Stimulated activated CD8-positive, alpha-beta memory T cell treated with anti-CD3 and anti-CD28 coated beads, Interleukin-7, amount 100 ng/mL, for 48 hours (primary cell): ENCODE measurements around the gene KDM4B.

ENCODE experiments used
- DNase-seq, 2 donors: peaks; one replicate each; pipeline ENCODE4 v3.0.0-alpha.2; 2020; ENCODE audit warnings: low read depth in 1 of 2; ENCODE audit errors: extremely low read depth in 1 of 2

KDM4B gene

DNA sequence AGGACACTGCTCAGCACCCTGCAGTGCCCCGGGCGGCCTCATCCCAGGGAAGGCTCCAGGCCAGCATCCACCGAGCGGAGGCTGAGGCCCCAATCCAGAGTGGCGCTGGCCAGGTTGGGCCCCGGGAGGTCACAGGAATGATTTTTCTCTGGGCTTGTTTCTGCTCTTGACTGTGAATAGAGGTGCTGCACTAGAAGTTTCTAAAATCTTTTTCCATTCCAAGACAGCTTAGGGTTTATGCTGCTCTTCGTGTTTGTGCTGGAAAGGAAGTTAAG is 15.1 kb downstream of the KDM4B start:
- no peak for DNase-seq

DNA sequence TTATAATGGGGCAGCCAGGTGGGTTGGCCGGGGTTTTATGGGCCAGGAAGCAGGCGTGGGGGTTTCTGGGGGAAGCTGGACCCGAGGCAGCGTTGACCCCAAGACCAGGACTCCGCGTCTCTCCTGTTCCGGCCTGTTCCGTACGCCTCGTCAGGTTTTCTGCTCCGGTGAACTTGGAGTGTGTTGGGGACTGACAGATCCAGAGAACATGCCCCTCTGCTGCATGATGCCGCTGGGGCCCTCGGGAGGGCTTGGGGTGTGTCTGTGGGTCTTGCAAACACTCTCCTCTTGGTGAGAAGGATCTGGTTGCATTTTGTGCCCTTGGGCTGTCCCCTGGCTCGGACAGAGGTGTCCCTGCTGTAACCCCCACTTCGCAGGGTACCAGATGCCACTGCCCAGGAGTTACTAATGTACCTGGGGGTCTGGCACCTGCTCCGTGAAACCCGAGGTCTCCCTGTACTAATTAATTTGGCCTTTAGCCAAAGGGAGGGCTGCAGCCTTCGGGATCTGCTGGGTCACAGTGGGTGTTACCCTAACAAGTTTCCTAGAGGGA is 15.6 kb downstream of the KDM4B start:
- no peak for DNase-seq

DNA sequence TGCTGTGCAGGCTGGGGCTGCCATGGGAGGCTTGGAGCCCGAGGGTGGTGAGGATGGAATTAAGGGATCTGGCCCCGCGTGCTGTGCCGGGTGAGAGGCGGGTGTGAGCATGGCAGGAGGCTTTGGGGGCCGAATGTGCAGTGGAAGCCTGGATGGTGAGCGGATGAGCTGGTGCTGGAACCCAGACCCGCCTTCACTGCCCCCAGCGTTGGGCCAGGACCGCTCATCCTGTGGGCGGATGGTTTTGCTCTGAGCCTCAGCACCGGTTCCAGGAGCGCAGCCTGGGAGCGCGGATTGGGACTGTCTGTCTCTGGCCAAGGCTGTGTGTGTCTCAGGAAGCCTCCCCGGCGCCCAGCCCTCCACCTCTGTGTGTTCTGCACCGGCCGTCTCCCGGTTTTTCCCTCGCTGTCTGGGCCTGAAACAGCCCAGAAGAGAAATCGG is 16.7 kb downstream of the KDM4B start:
- DNase-seq: no peak

DNA sequence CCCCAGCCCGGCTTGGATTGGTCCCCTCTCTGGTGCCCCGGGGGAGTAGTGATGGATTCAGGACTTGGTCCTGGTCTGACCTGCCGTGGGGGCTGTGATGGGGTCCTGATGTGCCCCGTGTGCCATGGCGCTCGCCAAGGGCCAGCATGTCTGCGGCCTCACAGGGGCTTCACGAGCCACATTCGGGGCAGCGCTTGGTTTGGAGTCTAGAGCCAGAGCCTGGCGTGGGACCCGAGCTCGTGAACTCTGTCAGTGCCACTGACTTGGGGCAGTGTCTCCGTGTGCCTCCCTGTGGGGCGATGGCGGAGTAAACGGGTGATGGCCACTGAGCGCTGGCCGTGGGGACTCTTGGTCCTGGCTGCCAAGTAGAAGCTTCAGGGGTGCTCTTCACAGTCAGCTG is 17.1 kb downstream of the KDM4B start:
- DNase-seq: no peak

DNA sequence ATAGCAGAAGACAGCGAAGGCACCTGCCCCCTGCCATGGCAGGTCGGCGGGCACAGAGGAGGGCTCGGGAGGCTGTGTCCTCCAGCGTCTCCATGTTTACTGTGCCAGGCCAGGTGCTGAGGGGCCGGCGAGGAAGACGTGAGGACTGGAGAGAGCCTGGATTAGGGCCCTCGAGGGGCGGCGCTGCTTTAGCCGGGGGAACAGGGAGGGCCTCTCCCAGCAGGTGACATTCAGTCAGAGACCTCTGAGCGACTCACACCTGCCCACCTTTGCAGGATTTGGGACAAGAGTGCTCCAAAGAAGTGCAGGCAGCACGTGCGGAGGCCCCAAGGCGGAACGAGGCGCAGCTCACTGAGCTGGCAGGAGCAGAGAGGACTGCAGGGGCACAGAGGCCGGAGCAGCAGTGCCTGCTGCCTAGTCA is 17.6 kb downstream of the KDM4B start:
- DNase-seq: no peak

DNA sequence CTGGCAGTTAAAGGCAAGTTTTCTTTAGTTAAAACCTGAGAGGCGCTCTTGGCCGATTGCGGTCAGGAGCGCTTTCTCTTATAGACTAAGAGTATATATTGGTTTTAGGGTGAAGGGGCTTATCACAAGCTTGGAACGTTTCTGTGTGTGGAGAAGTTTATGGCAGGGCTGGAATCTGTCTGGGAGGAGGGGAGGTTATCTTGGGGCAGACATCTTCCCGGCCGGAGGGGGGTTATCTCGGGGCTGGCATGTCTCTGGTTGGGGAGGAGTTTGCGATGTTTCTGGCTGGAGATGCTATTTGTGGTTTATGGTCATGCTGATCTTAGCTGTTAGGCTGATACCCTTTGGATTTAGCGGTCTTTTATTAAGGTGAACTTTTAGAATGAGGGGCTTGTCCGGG is 18.3 kb downstream of the KDM4B start:
- no peak for DNase-seq

DNA sequence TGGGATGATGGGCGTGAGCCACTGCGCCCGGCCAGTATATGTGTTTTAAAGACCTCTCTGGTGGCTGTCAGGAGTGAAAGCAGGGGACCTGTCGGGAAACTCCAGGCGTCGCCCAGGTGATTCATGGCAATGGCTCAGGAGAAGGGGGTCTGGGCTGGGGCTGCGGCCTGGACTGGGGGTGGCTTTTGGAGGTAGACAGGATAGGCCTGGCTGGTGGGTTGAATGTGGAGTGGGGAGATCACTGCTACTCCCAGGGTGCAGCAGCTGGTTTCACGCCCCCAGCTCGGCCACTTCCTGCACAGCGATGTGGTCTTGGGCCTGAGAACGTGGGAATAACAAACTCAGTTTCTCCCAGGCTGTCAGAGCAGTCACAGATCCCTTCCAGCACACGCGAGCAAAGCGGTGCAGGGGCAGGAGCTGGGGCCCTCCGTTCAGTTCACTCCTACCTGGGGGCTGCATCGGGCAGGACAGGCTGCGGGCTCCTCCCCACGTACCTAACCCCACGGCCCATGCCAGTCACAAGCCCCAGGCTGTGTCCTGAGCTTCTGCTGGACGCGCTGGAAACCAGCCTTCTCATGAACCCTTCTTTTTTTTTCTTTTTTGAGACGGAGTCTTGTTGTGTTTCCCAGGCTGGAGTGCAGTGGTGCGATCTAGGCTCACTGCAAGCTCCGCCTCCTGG is 18.9 kb downstream of the KDM4B start:
- no peak for DNase-seq

DNA sequence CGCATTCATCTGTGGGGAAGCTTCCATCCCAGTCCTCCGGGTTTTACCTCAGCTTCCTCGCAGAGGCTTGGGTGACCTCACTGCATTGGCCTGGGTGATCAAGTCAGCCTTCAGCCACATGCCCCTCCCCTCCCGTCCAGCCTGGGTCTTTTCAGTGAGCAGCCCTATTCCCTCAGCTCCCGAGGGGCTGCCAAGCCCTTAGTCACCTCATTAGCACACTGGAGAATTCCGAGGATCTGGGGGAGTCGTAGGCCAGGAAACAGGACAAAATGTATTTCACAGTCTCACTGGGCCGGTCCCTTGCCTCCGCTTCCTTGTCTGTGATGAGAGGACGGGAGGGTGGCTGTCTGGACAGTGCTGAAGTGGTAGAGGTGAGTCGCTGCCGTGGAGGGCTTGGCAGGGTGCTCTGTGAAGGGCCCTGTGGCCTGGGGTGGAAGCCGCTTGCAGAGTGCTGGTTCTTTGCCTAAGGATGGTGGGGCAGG is 19.9 kb downstream of the KDM4B start:
- DNase-seq: no peak

DNA sequence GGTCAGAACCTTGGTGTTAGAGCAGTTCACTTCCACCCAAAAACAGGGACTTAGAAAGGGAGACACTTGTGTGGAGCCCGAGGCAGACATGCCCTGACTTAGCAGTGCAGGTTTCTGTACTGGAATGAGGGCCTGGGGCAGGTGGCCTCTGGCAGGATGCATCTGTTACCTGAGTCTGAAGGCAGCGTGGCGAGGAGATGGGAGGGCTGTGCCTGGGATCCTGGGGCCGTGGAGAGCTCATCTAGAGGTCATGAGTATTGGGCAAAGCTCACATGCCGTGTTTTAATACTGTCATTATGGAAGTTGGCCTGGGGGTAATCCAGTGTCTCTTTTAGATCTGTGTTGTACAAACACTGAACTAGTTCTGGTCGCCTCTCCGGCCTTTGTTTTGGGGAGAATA is 21.4 kb downstream of the KDM4B start:
- DNase-seq: no peak

DNA sequence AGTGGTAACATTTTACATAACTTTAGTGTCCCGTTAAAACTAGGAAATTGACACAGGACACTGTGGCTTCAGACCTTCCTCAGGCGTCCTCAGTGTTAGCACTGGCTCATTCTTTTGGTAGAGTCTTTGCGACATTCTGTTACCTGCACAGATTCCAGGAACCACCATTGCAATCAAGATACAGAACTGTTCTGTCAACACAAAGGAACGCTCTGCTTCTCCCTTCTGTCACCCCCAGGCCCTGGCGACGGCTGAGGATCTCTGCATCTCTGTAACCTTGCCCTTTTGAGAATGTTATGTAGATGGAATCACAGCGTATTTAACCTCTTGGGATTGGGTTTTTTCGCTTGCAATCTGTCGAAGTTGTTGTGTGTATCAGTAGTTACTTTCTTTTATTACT is 22.6 kb downstream of the KDM4B start:
- no peak for DNase-seq

DNA sequence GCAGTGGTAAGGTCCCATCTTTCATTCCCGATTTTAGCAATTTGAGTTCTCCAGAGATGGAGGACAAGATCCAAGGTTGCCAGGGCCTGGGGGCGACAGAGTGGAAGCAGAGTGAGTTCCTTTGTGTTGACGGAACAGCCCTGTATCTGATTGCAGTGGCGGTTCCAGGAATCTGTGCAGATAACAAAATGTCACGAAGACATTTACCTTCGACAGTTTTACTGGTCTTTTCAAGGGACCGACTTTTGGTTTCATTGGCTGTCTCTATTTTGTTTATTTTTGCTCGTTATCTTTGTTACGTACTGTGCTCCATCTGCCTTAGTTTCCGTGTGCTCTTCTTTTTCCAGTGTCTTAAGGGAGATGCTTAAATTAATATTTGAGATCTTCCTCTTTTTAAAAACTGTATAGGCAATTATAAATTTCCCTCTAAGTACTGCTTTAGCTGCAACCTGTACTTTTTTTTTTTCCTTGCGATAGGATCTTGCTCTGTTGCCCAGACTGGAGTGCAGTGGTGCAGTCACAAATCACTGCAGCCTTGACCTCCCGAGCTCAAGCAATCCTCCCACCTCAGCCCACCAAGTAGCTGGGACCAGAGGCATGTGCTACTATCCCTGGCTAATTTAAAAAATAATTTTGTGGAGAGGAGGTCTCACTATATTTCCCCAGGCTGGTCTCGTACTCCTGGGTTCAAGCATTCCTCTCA is 23.2 kb downstream of the KDM4B start:
- DNase-seq: no peak

DNA sequence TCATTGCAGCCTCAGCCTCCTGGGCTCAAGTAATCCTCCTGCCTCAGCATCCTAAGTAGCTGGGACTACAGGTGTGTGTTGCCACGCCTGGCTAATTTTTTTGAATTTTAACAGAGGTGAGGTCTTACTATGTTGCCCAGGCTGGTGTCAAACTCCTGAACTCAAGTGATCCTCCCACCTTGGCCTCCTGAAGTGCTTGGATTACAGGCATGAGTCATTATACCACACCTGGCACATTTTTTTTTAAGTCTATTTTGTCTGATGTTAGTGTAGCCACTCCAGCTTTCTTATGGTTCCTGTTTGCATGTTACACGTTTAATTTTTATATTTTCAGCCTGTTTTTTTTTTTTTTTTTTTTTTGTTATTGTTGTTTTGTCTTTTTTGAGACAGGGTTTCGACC is 24.8 kb downstream of the KDM4B start:
- DNase-seq: no peak

DNA sequence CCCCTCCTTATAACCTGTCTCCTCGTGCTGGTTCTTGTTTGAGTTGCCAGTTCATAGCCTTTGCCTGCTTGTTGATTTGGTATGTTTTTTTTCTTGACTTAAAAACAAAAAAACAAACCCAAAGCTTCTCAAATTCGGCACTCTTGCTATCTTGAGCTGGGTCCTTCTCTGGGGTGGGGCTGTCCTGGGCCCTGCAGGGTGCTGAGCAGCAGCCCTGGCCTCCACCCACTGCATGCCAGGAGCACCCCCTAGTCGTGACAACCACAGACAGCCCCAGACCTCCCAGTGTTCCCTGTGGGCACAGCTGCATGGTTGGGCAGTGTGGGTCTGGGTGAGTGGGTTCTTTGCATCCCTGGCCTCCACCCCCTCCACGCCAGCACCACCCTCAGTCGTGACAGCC is 27.8 kb downstream of the KDM4B start:
- DNase-seq: no peak

DNA sequence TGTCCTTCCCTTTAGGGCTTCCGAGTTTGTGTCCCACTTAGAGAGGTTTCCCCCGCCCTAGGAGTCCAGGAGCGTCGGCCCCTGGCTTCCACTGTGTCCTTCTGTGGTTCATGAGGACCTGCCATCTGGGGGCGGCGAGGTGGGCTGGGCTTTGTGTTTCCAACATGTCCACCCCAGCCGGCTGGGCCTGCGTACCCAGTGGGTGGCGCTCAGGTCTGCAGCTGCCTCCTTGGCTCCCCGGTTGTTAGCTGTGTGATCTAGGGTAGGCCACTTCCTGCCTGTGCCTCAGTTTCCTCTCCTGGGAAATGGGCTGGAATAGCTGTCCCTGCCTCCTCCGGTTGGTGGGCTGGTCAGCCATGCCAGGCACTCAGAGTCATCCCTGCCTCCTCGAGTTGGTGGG is 28.4 kb downstream of the KDM4B start:
- no peak for DNase-seq

DNA sequence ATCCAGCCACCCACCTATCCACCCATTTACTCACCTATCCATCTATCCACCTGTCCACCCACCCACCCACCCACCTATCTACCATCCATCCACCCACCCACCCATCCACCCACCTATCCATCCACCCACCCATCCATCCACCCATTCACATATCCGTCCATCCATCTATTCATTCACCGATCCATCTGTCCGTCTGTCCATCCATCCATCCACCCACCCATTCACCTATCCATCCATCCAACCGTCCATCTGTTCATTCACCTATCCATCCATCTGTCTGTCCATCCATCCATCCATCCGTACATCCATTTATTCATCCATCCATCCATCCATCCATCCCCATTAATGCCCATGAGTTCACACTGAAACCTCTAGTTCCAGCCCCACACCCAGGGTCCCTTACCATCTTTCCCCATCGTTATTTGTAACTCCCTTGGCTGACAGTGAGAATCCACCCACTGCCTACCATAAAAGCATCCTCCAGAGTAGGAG is 31.3 kb downstream of the KDM4B start:
- DNase-seq: no peak

DNA sequence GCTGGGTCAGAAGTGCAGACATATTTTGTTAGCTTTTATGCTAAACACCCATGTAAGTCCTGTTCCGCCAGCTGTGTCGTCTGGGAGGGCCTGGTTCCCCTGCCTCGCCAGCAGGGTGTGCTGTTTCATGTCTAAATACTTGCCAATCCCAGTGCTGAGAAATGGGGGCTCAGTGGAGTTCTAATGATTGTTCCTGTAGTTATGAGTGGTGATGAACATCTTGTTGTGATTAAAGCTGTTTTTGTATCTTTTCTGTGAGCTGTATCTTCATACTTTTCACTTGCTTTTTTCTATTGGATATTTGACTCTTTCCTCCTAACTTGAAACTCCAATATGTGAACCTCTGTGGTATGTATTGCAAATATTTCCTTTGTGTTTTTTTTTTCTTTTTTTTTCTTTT is 32.7 kb downstream of the KDM4B start:
- DNase-seq: peak in 1 of 2 donors; percentile 20

DNA sequence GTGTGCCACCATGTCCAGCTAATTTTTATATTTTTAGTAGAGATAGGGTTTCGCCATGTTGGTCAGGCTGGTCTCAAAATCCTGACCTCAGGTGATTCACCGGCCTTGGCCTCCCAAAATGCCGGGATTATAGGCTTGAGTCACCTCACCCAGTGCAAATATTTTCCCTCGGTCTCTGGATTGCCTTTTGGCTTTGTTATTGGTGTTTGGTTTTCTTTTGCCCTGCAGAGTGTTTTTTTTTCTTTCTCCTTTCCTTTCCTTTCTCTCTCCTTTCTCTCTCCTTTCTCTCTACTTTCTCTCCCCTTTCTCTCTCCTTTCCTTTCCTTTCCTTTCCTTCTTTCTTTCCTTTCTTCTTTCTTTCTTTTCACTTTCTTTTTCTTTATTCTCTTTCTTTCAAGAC is 33.2 kb downstream of the KDM4B start:
- no peak for DNase-seq

DNA sequence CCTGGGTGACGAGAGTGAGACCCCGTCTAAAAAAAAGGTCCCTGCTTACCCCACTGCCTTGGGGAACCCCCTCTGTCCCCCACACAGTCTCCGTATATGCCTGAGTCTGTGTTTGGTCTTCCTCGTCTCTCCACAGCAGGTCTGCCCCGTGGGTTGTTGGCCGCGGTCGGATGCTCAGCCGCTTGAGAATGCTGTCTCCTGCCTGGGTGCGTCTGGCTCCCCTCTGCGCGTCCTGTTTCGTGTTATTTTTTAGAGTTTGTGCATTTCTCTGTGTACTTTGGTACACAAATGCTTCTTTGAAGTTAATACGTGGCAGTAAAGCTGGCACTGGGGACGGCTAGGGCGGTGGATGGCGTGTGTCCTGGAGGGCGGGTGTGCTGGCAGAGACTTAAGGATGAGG is 34.9 kb downstream of the KDM4B start:
- DNase-seq: no peak

DNA sequence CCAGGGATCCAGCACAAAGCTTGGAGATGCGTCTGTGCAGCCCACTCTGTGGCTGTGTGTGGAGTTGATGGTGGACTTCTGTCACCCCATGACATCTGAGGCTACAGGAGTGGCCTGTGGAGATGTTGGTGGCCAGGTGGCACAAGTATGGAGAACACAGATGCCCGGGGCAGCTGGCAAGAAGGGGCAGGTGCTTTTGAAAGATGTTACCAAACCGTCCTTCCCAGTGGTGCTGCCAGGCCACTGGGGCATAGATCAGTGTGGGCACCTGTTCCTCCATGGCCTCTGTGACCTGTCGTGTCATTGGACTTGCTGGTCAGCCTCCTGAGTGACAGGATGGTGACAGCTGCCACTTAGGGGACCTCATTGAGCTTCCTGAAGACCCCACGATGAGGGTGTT is 36.2 kb downstream of the KDM4B start:
- DNase-seq: no peak

DNA sequence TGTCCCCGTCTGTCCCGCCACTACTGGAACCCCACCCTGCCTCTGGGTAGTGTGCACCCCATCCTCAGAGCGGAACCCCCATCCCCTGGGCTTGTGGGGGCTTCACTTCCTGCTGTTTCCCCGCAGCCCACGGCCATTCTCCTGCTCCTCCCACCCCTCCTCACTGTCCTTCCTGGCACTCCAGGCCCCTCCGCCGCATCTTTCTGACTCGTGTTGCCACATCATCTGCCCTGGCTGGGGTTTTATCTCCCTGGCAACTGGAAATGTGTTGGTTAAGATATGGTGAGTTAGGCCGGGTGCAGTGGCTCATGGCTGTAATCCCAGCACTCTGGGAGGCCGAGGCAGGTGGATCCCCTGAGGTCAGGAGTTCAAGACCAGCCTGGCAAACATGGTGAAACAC is 37.3 kb downstream of the KDM4B start:
- DNase-seq: no peak

DNA sequence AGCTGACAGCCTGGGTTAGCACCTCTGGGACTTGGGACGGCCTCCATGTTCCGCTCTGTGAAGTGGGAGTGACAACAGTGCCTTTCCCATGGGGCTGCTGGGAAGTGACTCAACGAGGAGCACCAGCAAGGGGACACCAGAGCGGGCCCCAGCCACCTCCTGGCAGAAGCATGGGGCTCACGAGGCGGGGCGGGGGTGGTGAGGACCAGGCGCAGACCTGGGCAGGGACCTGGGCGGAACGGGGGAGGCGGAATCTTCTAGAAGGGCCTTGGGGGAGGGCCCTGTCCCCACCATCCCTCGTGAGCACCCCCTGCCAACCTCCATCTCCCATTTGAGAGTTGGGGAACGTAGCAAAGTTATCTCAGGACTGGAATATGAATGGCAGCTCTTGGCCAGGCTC is 37.9 kb downstream of the KDM4B start:
- no peak for DNase-seq

DNA sequence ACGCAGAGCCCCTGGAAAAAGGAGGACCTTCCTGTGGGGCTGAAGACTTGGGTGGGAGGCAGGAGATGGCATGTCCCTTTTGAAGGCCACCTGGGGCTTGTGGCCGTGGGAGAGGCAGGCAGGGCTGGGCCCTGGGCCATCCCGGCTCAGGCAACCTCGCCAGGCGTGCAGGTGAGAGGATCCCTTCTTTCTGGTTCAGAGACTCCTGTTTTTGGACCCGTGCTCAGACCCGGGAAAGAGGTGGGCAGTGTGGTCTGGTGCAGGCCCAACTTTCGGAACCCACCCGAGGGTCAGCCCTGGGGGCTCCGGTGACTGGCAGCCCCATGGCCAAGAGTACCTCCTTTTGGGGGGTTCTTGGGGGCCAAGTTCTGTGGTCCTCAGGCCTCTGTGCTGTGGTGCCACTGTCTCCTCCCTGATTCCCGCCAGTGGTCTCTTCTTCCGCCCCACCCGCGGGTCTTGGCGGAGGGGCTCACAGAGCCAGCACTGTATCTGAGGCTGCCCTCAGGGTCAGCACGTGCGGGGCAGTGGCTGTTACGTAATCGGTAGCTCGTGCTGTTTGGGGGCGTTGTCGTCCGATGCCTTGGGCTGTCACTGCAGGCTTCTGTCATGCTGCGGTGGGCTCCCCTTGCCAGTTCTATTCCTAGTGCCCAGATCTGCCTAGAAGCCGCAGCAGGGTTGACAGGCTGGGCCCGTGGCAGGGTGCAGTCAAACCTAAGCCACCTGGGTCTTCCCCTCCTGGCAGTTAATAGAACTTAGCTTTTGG is 42.7 kb downstream of the KDM4B start:
- no peak for DNase-seq
